Tibial nerve (tissue), 4 donors: ENCODE data around the gene SEPTIN12. TPM values are rescaled to one million over a fixed set of nuclear protein-coding genes. Genes with fewer than 3 reads are reported as not detected.

Source experiments
- DNase-seq, 2 donors: peaks; one replicate each; pipeline ENCODE4 v3.0.0-alpha.2; 2019; ENCODE audit warnings: low spot score in 2 of 2
- H3K27ac ChIP-seq, 4 donors: fragments of 200-600 bp; sonication (generic) in 3 of 4; one replicate each; pipeline ENCODE4 v1.5.1; 2017 to 2019; ENCODE audit warnings: mild to moderate bottlenecking in 1 of 4
- H3K27me3 ChIP-seq, 2 donors: fragments of 200-600 bp; sonication (generic) in 1 of 2; one replicate each; pipeline versions ENCODE4 v1.5.1 to v1.6.0; 2017 to 2019
- H3K36me3 ChIP-seq, 3 donors: fragments of 200-600 bp; sonication (generic); one replicate each; pipeline ENCODE4 v1.5.1; 2018 to 2019
- H3K4me1 ChIP-seq, 4 donors: fragments of 200-600 bp; sonication (generic) in 3 of 4; one replicate each; pipeline ENCODE4 v1.5.1; 2017 to 2019
- H3K4me3 ChIP-seq, 4 donors: fragments of 200-600 bp; sonication (generic) in 3 of 4; one replicate each; pipeline ENCODE4 v1.5.1; 2017 to 2019; ENCODE audit warnings: mild to moderate bottlenecking in 1 of 4, moderate library complexity in 1 of 4
- H3K9me3 ChIP-seq, 4 donors: fragments of 200-600 bp; sonication (generic) in 3 of 4; one replicate each; pipeline ENCODE4 v1.5.1; 2017 to 2019
- CTCF ChIP-seq, 5 experiments: fragments of 200-600 bp in 3 of 5; fragments of 450-650 bp in 2 of 5; sonication (generic) in 3 of 5; IDR thresholded peaks; one replicate each; pipeline ENCODE4 v1.5.1; 2016 to 2019; ENCODE audit warnings: antibody characterized with exemption in 5 of 5, mild to moderate bottlenecking in 3 of 5, moderate library complexity in 2 of 5
- EP300 ChIP-seq, 2 donors: sonication (generic); formaldehyde crosslinking; IDR thresholded peaks; one replicate each; pipeline ENCODE4 v1.6.1; 2017; ENCODE audit warnings: antibody characterized with exemption in 2 of 2, mild to moderate bottlenecking in 1 of 2
- POLR2A ChIP-seq, 2 donors: fragments of 450-650 bp; IDR thresholded peaks; one replicate each; pipeline ENCODE4 v1.6.1; 2017; ENCODE audit warnings: antibody characterized with exemption in 2 of 2, mild to moderate bottlenecking in 2 of 2, moderate library complexity in 2 of 2
- WGBS, 2 donors: methylation state at CpG; one replicate each; pipeline ENCODE4 v1.1.5; 2018; 5-methylcytosine and 5-hydroxymethylcytosine counted together
- total RNA-seq, 4 donors: library from RNA; depleted of rRNA; stranded (reverse); fragments of >200 nt; gene quantifications; one replicate each; pipeline ENCODE4 v1.1.0, GENCODE V29; 2016

SEPTIN12 gene
- total RNA-seq, 4 donors from 2014 or later: not detected

- no peaks in the 10 kb centered on the region for H3K9me3 ChIP-seq
- H3K4me1 ChIP-seq: no peaks in the 10 kb centered on the region
- H3K36me3 ChIP-seq: peaks cover 2 to 96% (median 8%) of the 10 kb centered on the region in 3 donors
- H3K4me3 ChIP-seq: no peak overlapping the region
- TF ChIP-seq POLR2A (IDR thresholded peaks at IDR 0.05): no peak
- TF ChIP-seq EP300 (IDR thresholded peaks at IDR 0.05): no peak
- no peak for TF ChIP-seq CTCF (IDR thresholded peaks at IDR 0.05)
- H3K27me3 ChIP-seq: no peaks in the 10 kb centered on the region
- DNase-seq: no peak
- 88 to 92% methylated on average over 3 of the region's 3 CpGs for WGBS, 2 donors
- no peak overlapping the region for H3K27ac ChIP-seq
Measured at GRCh38 chr16:4811242-4811641, 23.1 kb upstream of the SEPTIN12 start.

GRCh38 chr16:4806280-4806679 is 18.1 kb upstream of the SEPTIN12 start:
- TF ChIP-seq CTCF (IDR thresholded peaks at IDR 0.05) (no peak), EP300 (IDR thresholded peaks at IDR 0.05) (no peak), POLR2A (IDR thresholded peaks at IDR 0.05) (no peak)
- H3K4me1 ChIP-seq: peaks cover 0 to 16% (median 8%) of the 10 kb centered on the region in 4 donors
- 94% methylated on average over 6 of the region's 6 CpGs for WGBS, 2 donors
- H3K27me3 ChIP-seq: no peaks in the 10 kb centered on the region
- no peak for DNase-seq
- no peak overlapping the region for H3K27ac ChIP-seq
- H3K36me3 ChIP-seq: peaks cover 0 to 70% (median 0%) of the 10 kb centered on the region in 3 donors
- H3K9me3 ChIP-seq: no peaks in the 10 kb centered on the region
- H3K4me3 ChIP-seq: no peak overlapping the region

GRCh38 chr16:4805231-4805630 is 17.1 kb upstream of the SEPTIN12 start:
- no peaks in the 10 kb centered on the region for H3K9me3 ChIP-seq
- no peak overlapping the region for H3K27ac ChIP-seq
- WGBS, 2 donors: 87 to 89% methylated on average over 11 of the region's 11 CpGs
- DNase-seq: no peak
- no peak overlapping the region for H3K4me3 ChIP-seq
- H3K36me3 ChIP-seq: peaks cover 0 to 62% (median 0%) of the 10 kb centered on the region in 3 donors
- H3K4me1 ChIP-seq: peaks cover 0 to 20% (median 9%) of the 10 kb centered on the region in 4 donors
- no peaks in the 10 kb centered on the region for H3K27me3 ChIP-seq
- TF ChIP-seq EP300 (IDR thresholded peaks at IDR 0.05) (no peak), CTCF (IDR thresholded peaks at IDR 0.05) (no peak), POLR2A (IDR thresholded peaks at IDR 0.05) (no peak)

- H3K9me3 ChIP-seq: no peaks in the 10 kb centered on the region
- DNase-seq: no peak
- H3K4me3 ChIP-seq: no peak overlapping the region
- WGBS, 2 donors: 80 to 82% methylated on average over 21 to 26 of the region's 26 CpGs
- H3K36me3 ChIP-seq: peaks cover 0 to 59% (median 0%) of the 10 kb centered on the region in 3 donors
- peaks cover 0 to 20% (median 9%) of the 10 kb centered on the region in 4 donors for H3K4me1 ChIP-seq
- H3K27ac ChIP-seq: no peak overlapping the region
- TF ChIP-seq CTCF (IDR thresholded peaks at IDR 0.05): no peak
- TF ChIP-seq EP300 (IDR thresholded peaks at IDR 0.05): no peak
- TF ChIP-seq POLR2A (IDR thresholded peaks at IDR 0.05): no peak
- H3K27me3 ChIP-seq: no peaks in the 10 kb centered on the region
Measured at GRCh38 chr16:4803898-4804762, 16.0 kb upstream of the SEPTIN12 start.

- Histone ChIP-seq H3K4me1 (peaks cover 0 to 20% (median 9%) of the 10 kb centered on the region in 4 donors), H3K27ac (peak overlapping the region in 2 of 4 donors; percentile 82 to 83), H3K36me3 (peaks cover 0 to 59% (median 0%) of the 10 kb centered on the region in 3 donors), H3K9me3 (no peaks in the 10 kb centered on the region), H3K27me3 (no peaks in the 10 kb centered on the region), H3K4me3 (peak overlapping the region in 3 of 4 donors; percentile 75 to 82 (median 81))
- no peak for DNase-seq
- TF ChIP-seq POLR2A (IDR thresholded peaks at IDR 0.05): no peak
- no peak for TF ChIP-seq EP300 (IDR thresholded peaks at IDR 0.05)
- TF ChIP-seq CTCF (IDR thresholded peaks at IDR 0.05): no peak
- WGBS, 2 donors: 40 to 42% methylated on average over 8 of the region's 8 CpGs
Measured at GRCh38 chr16:4803401-4803844, 15.3 kb upstream of the SEPTIN12 start.
